ENCODE measurements around the gene SYTL3. TPM values are rescaled to one million over a fixed set of nuclear protein-coding genes. Genes with fewer than 3 reads are reported as not detected.
"Not testable (repeated sequence)": the region's sequence is repeated elsewhere in the genome, so short reads cannot be mapped to it uniquely, and the experiment has no call there.

Gene SYTL3
- total RNA-seq, 1 experiment from 2014 or later: 7.8 TPM

DNA sequence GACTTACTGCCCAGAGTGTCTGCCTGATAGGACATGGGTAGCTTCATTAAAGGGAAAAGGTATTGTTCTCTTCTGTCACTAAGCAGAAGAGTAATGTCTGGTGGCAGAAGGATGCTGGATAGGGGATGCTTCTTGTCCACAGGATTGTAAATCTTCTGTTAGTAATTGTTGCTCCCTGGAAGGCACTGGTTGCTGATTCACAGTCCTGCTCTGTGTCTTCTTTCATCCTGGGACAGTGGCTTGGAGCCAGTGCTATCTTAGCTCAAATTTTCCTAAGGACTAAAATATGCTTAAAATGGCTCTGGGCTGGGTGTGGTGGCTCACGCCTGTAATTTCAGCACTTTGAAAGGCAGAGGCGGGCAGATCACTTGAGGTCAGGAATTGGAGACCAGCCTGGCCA, 48.0 kb downstream of the SYTL3 start:
- CTCF ChIA-PET: no interaction called here
- TF ChIP-seq EZH2 (IDR thresholded peaks at IDR 0.05; ENCODE audit: low read depth) (no peak), CTCF (conservative IDR thresholded peaks at IDR 0.05) (no peak)
- Histone ChIP-seq H2AFZ (no peak overlapping the region), H3K36me3 (ENCODE audit: low read depth) (0 out of 2 replicates have a peak, but pooled peaks cover 5% of the 10 kb centered on the region), H3K27ac (no peak overlapping the region), H3K79me2 (ENCODE audit: low read depth) (no peaks in the 10 kb centered on the region), H3F3A (ENCODE audit: insufficient read depth, low read depth) (no peaks in the 10 kb centered on the region; the same call in 1 of the 2 replicates), H3K4me1 (replicated peaks; ENCODE audit: insufficient read depth) (no peaks in the 10 kb centered on the region), H3K9me3 (ENCODE audit: insufficient read depth, low read depth) (no peaks in the 10 kb centered on the region), H4K20me1 (ENCODE audit: insufficient read depth) (no peaks in the 10 kb centered on the region), H3K4me2 (no peak overlapping the region), H3K9me2 (ENCODE audit: insufficient read depth) (no peaks in the 10 kb centered on the region), H3K27me3 (ENCODE audit: insufficient read depth, low read depth) (no peaks in the 10 kb centered on the region), H3K4me3 (no peak overlapping the region)
- no TSS peak for BruUV-seq (replicated peaks)
- intact Hi-C loops (cut with micrococcal nuclease; ENCODE audit: unreplicated experiment): no loop called here
- POLR2A ChIA-PET (ENCODE audit: unreplicated experiment): no interaction called here
- DNase-seq: no peak

DNA sequence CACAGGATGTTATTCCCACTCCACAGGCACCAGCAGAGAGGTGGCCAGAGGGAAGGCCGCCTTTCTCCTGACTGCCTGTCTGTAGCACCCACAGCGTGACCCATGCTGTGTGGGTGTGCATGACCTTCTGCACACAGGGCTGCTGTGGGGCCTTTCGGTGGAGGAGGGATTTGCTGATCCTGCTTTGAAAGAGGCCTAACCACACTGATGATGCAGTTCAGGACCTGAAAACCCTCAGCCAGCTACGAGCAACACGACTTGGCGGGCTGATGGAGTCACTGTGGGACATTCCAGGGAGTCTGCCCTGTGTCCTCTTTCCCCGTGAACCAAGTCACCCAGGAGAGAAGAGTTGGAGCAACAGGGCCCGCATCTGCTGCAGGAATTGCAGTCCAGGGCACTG, 49.1 kb downstream of the SYTL3 start:
- intact Hi-C loops (cut with micrococcal nuclease; ENCODE audit: unreplicated experiment): no loop called here
- BruUV-seq (replicated peaks): no TSS peak
- H3K4me1 ChIP-seq (replicated peaks; ENCODE audit: insufficient read depth): peaks cover 9% of the 10 kb centered on the region; the same call in 1 of the 2 replicates
- H3K9me2 ChIP-seq (ENCODE audit: insufficient read depth): no peaks in the 10 kb centered on the region
- TF ChIP-seq EZH2 (IDR thresholded peaks at IDR 0.05; ENCODE audit: low read depth) (no peak), CTCF (conservative IDR thresholded peaks at IDR 0.05) (no peak)
- no peak for DNase-seq
- no peaks in the 10 kb centered on the region for H4K20me1 ChIP-seq (ENCODE audit: insufficient read depth)
- ChIA-PET CTCF (no interaction called here), POLR2A (ENCODE audit: unreplicated experiment) (interaction anchor here (0.7 kb wide), 1 partner anchor 293 kb away, joined by 4 read pairs; no protein-coding TSS in a partner anchor)
- peaks cover 7% of the 10 kb centered on the region for H3F3A ChIP-seq (ENCODE audit: insufficient read depth, low read depth)
- 0 out of 2 replicates have a peak, but pooled peaks cover 5% of the 10 kb centered on the region for H3K36me3 ChIP-seq (ENCODE audit: low read depth)
- H3K4me3 ChIP-seq: no peak overlapping the region
- no peak overlapping the region for H3K27ac ChIP-seq
- H3K79me2 ChIP-seq (ENCODE audit: low read depth): no peaks in the 10 kb centered on the region; the same call in 1 of the 2 replicates
- no peaks in the 10 kb centered on the region for H3K9me3 ChIP-seq (ENCODE audit: insufficient read depth, low read depth)
- no peak overlapping the region for H3K4me2 ChIP-seq
- H3K27me3 ChIP-seq (ENCODE audit: insufficient read depth, low read depth): no peaks in the 10 kb centered on the region
- H2AFZ ChIP-seq: no peak overlapping the region

DNA sequence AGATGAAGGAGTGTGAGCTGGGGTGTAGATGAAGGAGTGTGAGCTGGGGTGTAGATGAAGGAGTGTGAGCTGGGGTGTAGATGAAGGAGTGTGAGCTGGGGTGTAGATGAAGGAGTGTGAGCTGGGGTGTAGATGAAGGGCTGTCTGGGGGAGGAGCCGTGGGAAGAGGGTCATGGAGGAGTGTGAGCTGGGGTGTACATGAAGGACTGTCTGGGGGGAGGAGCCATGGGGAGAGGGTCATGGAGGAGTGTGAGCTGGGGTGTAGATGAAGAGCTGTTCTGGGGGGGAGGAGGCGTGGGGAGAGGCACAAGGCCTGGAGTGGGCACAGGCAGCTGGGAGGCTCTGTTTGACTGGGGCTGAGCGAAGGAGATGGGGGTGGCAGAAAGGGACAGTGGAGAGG, 51.4 kb downstream of the SYTL3 start:
- BruUV-seq (replicated peaks); H3K27me3 ChIP-seq (ENCODE audit: insufficient read depth, low read depth); H3K27ac ChIP-seq; POLR2A ChIA-PET (ENCODE audit: unreplicated experiment); H4K20me1 ChIP-seq (ENCODE audit: insufficient read depth); H3K4me2 ChIP-seq; CTCF ChIA-PET; H2AFZ ChIP-seq; DNase-seq; H3K4me3 ChIP-seq; H3K9me3 ChIP-seq (ENCODE audit: insufficient read depth, low read depth); H3K9me2 ChIP-seq (ENCODE audit: insufficient read depth); H3K36me3 ChIP-seq (ENCODE audit: low read depth): not testable (repeated sequence)
- intact Hi-C loops (cut with micrococcal nuclease; ENCODE audit: unreplicated experiment): loop anchor here (10.0 kb wide), 3 partner anchors 64 to 404 kb away; no protein-coding TSS in a partner anchor
- Histone ChIP-seq H3K79me2 (ENCODE audit: low read depth) (peaks cover 11% of the 10 kb centered on the region), H3F3A (ENCODE audit: insufficient read depth, low read depth) (peaks cover 14% of the 10 kb centered on the region), H3K4me1 (replicated peaks; ENCODE audit: insufficient read depth) (peaks cover 27% of the 10 kb centered on the region)
